Hepatocyte (in vitro differentiated cells): Measurements from ENCODE around the gene SBF2. TPM values are rescaled to one million over a fixed set of nuclear protein-coding genes. Genes with fewer than 3 reads are reported as not detected.

Experiments used
- DNase-seq: peaks from one replicate; pipeline ENCODE4 v3.0.0-alpha.2; 2016; ENCODE audit warnings: low spot score
- H2AFZ ChIP-seq: fragments of 200-600 bp; sonication (generic); 2 replicates; pipeline ENCODE4 v1.6.0; 2016; ENCODE audit warnings: antibody characterized with exemption, mild to moderate bottlenecking
- H3K27ac ChIP-seq: fragments of 200-600 bp; sonication (generic); 2 replicates; pipeline ENCODE4 v1.5.1; 2016; ENCODE audit warnings: mild to moderate bottlenecking
- H3K27me3 ChIP-seq: fragments of 200-600 bp; sonication (generic); 2 replicates; pipeline ENCODE4 v1.6.1; 2016
- H3K36me3 ChIP-seq: fragments of 200-600 bp; sonication (generic); replicated peaks from 2 replicates; pipeline ENCODE4 v1.5.1; 2016; ENCODE audit warnings: low read depth; ENCODE audit not compliant: insufficient read depth
- H3K4me1 ChIP-seq: fragments of 200-600 bp; sonication (generic); 2 replicates; pipeline ENCODE4 v1.5.1; 2016; ENCODE audit warnings: mild to moderate bottlenecking, moderate library complexity; ENCODE audit not compliant: insufficient read depth
- H3K4me2 ChIP-seq: fragments of 200-600 bp; sonication (generic); 2 replicates; pipeline ENCODE4 v1.6.0; 2016
- H3K4me3 ChIP-seq: fragments of 200-600 bp; sonication (generic); 2 replicates; pipeline ENCODE4 v1.5.1; 2016; ENCODE audit warnings: mild to moderate bottlenecking
- H3K79me2 ChIP-seq: fragments of 200-600 bp; sonication (generic); 2 replicates; pipeline ENCODE4 v1.6.0; 2017; ENCODE audit warnings: mild to moderate bottlenecking
- H3K9me2 ChIP-seq: fragments of 200-600 bp; sonication (generic); replicated peaks from 2 replicates; pipeline ENCODE4 v1.6.0; 2017; ENCODE audit warnings: mild to moderate bottlenecking; ENCODE audit not compliant: insufficient read depth
- H3K9me3 ChIP-seq: fragments of 200-600 bp; sonication (generic); 2 replicates; pipeline ENCODE4 v1.5.1; 2016; ENCODE audit warnings: low read depth, mild to moderate bottlenecking
- H4K20me1 ChIP-seq: fragments of 200-600 bp; sonication (generic); 2 replicates; pipeline ENCODE4 v1.6.0; 2016; ENCODE audit warnings: mild to moderate bottlenecking; ENCODE audit not compliant: insufficient read depth, poor library complexity, severe bottlenecking
- EZH2 ChIP-seq: fragments of 200-600 bp; sonication (generic); IDR thresholded peaks from 2 replicates; pipeline ENCODE4 v1.6.1; 2016; ENCODE audit warnings: antibody characterized with exemption, mild to moderate bottlenecking, borderline replicate concordance
- EZH2phosphoT487 ChIP-seq: fragments of 200-600 bp; sonication (generic); IDR thresholded peaks from one replicate; pipeline ENCODE4 v1.6.1; 2018; ENCODE audit warnings: antibody characterized with exemption, mild to moderate bottlenecking, low read depth, moderate library complexity; ENCODE audit not compliant: unreplicated experiment, severe bottlenecking
- WGBS: methylation state at CpG from one replicate; pipeline ENCODE4 v1.1.6; 2016; ENCODE audit warnings: low lambda C conversion rate; ENCODE audit errors: missing lambda C conversion rate; 5-methylcytosine and 5-hydroxymethylcytosine counted together
- polyA plus RNA-seq: library from polyadenylated mRNA; unstranded; fragments of >200 nt; fragmentation: Nextera tagmentation; extraction: Ambion mirVana; gene quantifications from 2 replicates; pipeline ENCODE4 v1.2.1, GENCODE V29; 2016
- total RNA-seq: library from RNA; depleted of rRNA; stranded (reverse); fragments of >200 nt; gene quantifications from 2 replicates; pipeline ENCODE4 v1.2.3, GENCODE V29; 2014
- TF ChIP-seq, protein P1 (sequence below): fragments of 200-600 bp; sonication (generic); IDR thresholded peaks from 2 replicates; pipeline ENCODE4 v1.5.1; 2016; ENCODE audit warnings: antibody characterized with exemption, mild to moderate bottlenecking; ENCODE audit not compliant: poor library complexity

Gene SBF2
- total RNA-seq, result 74.4 and 83.2 TPM in 2 replicates
- 25.7 and 32.7 TPM in 2 replicates for polyA plus RNA-seq

DNA sequence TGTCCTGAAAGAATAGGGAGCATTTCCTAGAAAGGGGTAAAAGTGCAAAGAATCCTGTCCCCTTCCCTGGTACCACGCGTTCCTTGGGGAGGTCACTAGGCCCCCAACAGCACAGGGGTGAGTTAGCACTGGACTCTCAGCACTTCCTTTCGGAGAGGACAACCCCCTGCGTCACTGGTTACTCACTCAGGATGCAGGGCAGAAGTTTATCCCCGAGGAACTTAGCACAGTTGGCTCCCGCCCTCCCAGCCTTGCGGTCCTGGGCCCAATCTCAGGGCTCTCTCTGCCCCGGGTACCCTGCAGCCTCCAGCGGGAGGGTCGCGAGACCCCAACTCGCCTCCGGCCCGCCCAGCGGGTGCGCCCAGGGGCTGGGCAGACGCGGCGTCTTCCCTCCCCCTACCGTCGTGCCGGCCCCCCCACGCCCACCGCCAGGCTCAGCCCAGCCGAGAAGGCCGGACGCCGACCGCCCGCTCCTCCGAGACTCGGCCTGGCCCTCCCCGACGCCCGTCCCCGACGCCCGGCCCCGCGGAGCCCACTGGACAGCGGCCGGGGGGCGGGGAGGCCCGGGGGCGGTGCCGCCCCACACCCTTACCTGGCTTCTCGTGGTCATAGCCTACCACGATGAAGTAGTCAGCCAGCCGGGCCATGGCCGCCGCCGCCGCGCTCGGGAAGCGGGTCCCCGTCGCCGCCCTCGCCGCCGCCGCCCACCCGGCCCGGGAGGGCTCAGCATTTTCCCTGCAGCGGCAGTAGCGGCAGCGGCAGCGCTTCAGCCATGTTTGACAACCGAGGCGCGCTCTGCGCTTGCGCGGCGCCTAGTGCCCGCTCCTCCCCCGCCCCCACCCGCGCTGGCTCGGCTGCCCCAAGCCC lies at the start of gene SBF2:
Gene SBF2, minus strand, starts transcription at position 797 of the 867 bp plus-strand sequence. Its CDS starts 150 bp downstream, at position 647.
- Histone ChIP-seq H3K4me1 (peaks cover 29% of the 10 kb centered on the region), H2AFZ (peak within 1 kb of the TSS; percentile 98), H3K36me3 (no peaks in the 10 kb centered on the region), H3K27me3 (no peaks in the 10 kb centered on the region), H3K9me3 (no peaks in the 10 kb centered on the region), H4K20me1 (no peaks in the 10 kb centered on the region), H3K4me3 (peak within 1 kb of the TSS; percentile 93), H3K27ac (peak within 1 kb of the TSS; percentile 99), H3K4me2 (peak within 1 kb of the TSS; percentile 98), H3K9me2 (no peaks in the 10 kb centered on the region), H3K79me2 (peaks cover 46% of the 10 kb centered on the region)
- WGBS, result 2% methylated on average over 27 of the region's 81 CpGs
- TF ChIP-seq EZH2phosphoT487 (no peak), EZH2 (no peak)
- TF ChIP-seq, protein P1, sequence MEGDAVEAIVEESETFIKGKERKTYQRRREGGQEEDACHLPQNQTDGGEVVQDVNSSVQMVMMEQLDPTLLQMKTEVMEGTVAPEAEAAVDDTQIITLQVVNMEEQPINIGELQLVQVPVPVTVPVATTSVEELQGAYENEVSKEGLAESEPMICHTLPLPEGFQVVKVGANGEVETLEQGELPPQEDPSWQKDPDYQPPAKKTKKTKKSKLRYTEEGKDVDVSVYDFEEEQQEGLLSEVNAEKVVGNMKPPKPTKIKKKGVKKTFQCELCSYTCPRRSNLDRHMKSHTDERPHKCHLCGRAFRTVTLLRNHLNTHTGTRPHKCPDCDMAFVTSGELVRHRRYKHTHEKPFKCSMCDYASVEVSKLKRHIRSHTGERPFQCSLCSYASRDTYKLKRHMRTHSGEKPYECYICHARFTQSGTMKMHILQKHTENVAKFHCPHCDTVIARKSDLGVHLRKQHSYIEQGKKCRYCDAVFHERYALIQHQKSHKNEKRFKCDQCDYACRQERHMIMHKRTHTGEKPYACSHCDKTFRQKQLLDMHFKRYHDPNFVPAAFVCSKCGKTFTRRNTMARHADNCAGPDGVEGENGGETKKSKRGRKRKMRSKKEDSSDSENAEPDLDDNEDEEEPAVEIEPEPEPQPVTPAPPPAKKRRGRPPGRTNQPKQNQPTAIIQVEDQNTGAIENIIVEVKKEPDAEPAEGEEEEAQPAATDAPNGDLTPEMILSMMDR, result no peak
- peak; percentile 95 for DNase-seq

DNA sequence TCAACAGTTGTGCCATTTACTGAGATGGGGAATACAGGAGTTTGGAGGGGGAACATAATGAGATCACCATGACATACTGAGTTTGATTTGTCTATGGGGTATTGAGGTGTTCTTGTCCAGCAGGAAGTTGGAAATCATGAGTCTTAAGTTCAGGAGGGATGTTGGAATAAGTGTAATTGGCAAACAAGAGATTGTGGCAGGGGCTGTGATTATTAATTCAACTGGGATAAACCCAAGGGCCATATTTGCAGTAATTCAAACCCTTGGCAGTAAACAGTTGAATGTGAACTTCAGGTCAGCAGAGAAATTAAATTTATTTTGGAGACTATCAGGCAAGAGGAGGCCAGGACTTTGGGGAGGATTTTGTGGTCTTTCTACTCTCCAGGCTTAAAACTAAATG lies 44.3 kb upstream of the SBF2 start:
- Histone ChIP-seq H3K79me2 (no peaks in the 10 kb centered on the region), H3K27me3 (no peaks in the 10 kb centered on the region), H2AFZ (no peak overlapping the region), H3K27ac (no peak overlapping the region), H4K20me1 (no peaks in the 10 kb centered on the region), H3K4me3 (no peak overlapping the region), H3K9me2 (no peaks in the 10 kb centered on the region), H3K9me3 (no peaks in the 10 kb centered on the region), H3K36me3 (no peaks in the 10 kb centered on the region), H3K4me2 (no peak overlapping the region), H3K4me1 (no peaks in the 10 kb centered on the region)
- TF ChIP-seq, protein P1, result no peak
- TF ChIP-seq EZH2 (no peak), EZH2phosphoT487 (no peak)
- DNase-seq, result no peak

DNA sequence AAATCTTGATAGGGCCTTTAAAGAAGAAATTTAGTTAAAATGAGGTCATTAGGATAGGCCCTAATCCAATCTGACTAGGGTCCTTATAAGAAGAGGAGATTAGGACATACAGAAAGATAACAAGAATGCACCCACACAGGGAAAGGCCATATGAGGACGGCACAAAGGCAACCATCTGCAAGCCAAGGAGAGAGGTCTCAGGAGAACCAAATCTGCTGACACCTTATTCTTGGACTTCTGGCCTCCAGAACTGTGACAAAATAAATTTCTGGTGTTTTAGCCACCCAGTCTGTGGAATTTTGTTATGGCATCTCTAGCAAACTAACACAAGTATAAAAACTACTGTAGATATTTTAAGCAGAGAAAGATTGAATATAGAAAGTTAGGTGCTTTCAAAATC lies 39.5 kb upstream of the SBF2 start:
- H2AFZ ChIP-seq, result no peak overlapping the region
- no peaks in the 10 kb centered on the region for H3K36me3 ChIP-seq
- H3K9me3 ChIP-seq, result no peaks in the 10 kb centered on the region
- no peak for DNase-seq
- no peaks in the 10 kb centered on the region for H3K79me2 ChIP-seq
- no peaks in the 10 kb centered on the region for H3K9me2 ChIP-seq
- peaks cover 9% of the 10 kb centered on the region for H3K4me1 ChIP-seq
- H3K27ac ChIP-seq, result no peak overlapping the region
- H4K20me1 ChIP-seq, result no peaks in the 10 kb centered on the region
- no peak overlapping the region for H3K4me3 ChIP-seq
- H3K27me3 ChIP-seq, result no peaks in the 10 kb centered on the region
- 65% methylated on average over 1 of the region's 1 CpG for WGBS
- H3K4me2 ChIP-seq, result no peak overlapping the region
- TF ChIP-seq, protein P1, result no peak
- no peak for TF ChIP-seq EZH2
- TF ChIP-seq EZH2phosphoT487, result no peak
